ENCODE data around the gene GOLT1B. TPM values are rescaled to one million over a fixed set of nuclear protein-coding genes. Genes with fewer than 3 reads are reported as not detected.

The GOLT1B gene
- total and polyA plus RNA-seq, 9 of the 15 experiments (the other 6 are each of a cell fraction or from before 2014, with no cell fraction given) = 9.4 to 66.1 (median 26.7) TPM

DNA sequence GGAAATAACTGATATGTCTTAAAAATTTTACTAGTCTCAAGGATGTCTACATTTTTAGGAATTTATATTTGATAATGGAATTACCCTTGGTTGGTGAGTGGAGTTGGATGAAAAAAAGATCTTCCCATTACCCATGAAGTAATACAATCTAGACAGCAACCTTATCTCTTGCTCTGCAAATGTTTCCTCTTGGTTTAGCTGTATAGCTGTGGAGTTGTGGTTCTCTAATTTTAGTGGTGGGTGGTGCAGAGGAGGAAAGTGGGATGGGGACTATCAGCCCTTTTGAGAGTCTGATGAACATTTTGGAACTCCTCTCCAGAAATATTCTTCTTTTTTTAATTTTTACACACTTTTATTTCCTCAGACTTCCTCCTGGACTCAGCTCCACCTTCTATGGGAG lies 41.6 kb downstream of the GOLT1B start (continued):
- TF ChIP-seq, protein P1, sequence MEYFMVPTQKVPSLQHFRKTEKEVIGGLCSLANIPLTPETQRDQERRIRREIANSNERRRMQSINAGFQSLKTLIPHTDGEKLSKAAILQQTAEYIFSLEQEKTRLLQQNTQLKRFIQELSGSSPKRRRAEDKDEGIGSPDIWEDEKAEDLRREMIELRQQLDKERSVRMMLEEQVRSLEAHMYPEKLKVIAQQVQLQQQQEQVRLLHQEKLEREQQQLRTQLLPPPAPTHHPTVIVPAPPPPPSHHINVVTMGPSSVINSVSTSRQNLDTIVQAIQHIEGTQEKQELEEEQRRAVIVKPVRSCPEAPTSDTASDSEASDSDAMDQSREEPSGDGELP (CRISPR knock-in tag; IDR thresholded peaks at IDR 0.05; ENCODE audit: borderline replicate concordance) = no peak
- no peak for TF ChIP-seq TAF9B (IDR thresholded peaks at IDR 0.05; ENCODE audit: partially characterized antibody)
- no peak for TF ChIP-seq KDM2B (CRISPR knock-in tag; IDR thresholded peaks at IDR 0.05)
- no peak for TF ChIP-seq ZFP1 (CRISPR knock-in tag; IDR thresholded peaks at IDR 0.05)
- TF ChIP-seq, protein P2, sequence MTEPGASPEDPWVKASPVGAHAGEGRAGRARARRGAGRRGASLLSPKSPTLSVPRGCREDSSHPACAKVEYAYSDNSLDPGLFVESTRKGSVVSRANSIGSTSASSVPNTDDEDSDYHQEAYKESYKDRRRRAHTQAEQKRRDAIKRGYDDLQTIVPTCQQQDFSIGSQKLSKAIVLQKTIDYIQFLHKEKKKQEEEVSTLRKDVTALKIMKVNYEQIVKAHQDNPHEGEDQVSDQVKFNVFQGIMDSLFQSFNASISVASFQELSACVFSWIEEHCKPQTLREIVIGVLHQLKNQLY (CRISPR knock-in tag; conservative IDR thresholded peaks at IDR 0.05) = no peak

DNA sequence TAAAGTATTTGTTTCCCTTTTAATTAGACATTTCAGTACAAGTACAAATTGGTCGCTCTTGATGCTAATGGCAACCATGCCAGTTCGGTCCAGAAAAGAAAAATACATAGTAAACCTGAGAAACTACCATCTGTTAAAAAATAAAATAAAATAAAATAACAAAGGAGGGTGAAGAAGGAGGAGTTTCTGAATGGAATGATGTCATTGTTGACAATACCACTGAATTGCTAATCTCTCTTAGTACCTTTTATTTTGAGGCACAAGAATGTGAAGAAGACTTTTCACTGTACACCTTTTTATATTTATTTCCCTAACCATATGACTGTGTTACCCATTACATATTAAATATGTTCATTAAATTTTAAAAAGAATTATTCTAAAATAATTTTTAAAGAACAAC lies 44.0 kb downstream of the GOLT1B start:
- intact Hi-C loops (cut with micrococcal nuclease) (no loop called here), in situ Hi-C loops (cut with MboI) (no loop called here)
- ChIA-PET CTCF (ENCODE audit: low intra/inter-chr PET ratio) (no interaction called here), POLR2A (no interaction called here)
- no peaks in the 10 kb centered on the region for H3K79me2 ChIP-seq (ENCODE audit: control insufficient read depth, insufficient read depth, low read length)
- FAIRE-seq (no peak), ATAC-seq (no peak), DNase-seq (ENCODE audit: extremely low read depth in 1 of 4, low spot score in 3 of 4) (no peak)
- 0% methylated on average over 2 of the region's 2 CpGs for WGBS (ENCODE audit: insufficient coverage, low coverage, missing lambda C conversion rate)
- H4K20me1 ChIP-seq (replicated peaks; ENCODE audit: control insufficient read depth, insufficient read depth, low read length) = no peaks in the 10 kb centered on the region
- H3K9me1 ChIP-seq (ENCODE audit: control insufficient read depth, insufficient read depth, low read length) = no peaks in the 10 kb centered on the region
- no peak overlapping the region for H3K9ac ChIP-seq (ENCODE audit: insufficient read depth in 1 of 2, low read depth in 2 of 2, low read length in 2 of 2)
- H3K9me3 ChIP-seq (replicated peaks; ENCODE audit: control insufficient read depth, insufficient read depth, low read depth, low read length) = no peaks in the 10 kb centered on the region
- no peak overlapping the region for H2AFZ ChIP-seq (ENCODE audit: low read depth, low read length)
- no peaks in the 10 kb centered on the region for H3K4me1 ChIP-seq (replicated peaks in 1 of 2; ENCODE audit: control insufficient read depth in 2 of 2, insufficient read depth in 2 of 2, low read length in 2 of 2)
- H3K36me3 ChIP-seq (ENCODE audit: control insufficient read depth, insufficient read depth, low read length) = no peaks in the 10 kb centered on the region
- H3K27ac ChIP-seq (ENCODE audit: extremely low read depth, low read depth, low read length) = no peak overlapping the region
- H3K4me2 ChIP-seq (ENCODE audit: insufficient read depth, low read length) = no peak overlapping the region
- no peak overlapping the region for H3K4me3 ChIP-seq
- BruUV-seq (replicated peaks) = no TSS peak
- H3K27me3 ChIP-seq (ENCODE audit: control insufficient read depth in 2 of 2, insufficient read depth in 2 of 2, low read length in 2 of 2) = peaks cover 0 to 4% of the 10 kb centered on the region in 2 experiments; a peak in 2 of 5 replicates
- TF ChIP-seq HDAC8 (tag; IDR thresholded peaks at IDR 0.05) (no peak), ADNP (tag; IDR thresholded peaks at IDR 0.05) (no peak), TSC22D4 (tag; IDR thresholded peaks at IDR 0.05) (no peak), RBFOX2 (IDR thresholded peaks at IDR 0.05; ENCODE audit: low read depth, low read length) (no peak), ETV6 (IDR thresholded peaks at IDR 0.05; ENCODE audit: borderline replicate concordance in 1 of 2, low read depth in 2 of 2, low read length in 1 of 2) (no peak), ETV6 (CRISPR knock-in tag; IDR thresholded peaks at IDR 0.05; ENCODE audit: borderline replicate concordance) (no peak), SREBF1 (IDR thresholded peaks at IDR 0.05; ENCODE audit: borderline replicate concordance, low read depth, low read length) (no peak)
- TF ChIP-seq, protein P3, sequence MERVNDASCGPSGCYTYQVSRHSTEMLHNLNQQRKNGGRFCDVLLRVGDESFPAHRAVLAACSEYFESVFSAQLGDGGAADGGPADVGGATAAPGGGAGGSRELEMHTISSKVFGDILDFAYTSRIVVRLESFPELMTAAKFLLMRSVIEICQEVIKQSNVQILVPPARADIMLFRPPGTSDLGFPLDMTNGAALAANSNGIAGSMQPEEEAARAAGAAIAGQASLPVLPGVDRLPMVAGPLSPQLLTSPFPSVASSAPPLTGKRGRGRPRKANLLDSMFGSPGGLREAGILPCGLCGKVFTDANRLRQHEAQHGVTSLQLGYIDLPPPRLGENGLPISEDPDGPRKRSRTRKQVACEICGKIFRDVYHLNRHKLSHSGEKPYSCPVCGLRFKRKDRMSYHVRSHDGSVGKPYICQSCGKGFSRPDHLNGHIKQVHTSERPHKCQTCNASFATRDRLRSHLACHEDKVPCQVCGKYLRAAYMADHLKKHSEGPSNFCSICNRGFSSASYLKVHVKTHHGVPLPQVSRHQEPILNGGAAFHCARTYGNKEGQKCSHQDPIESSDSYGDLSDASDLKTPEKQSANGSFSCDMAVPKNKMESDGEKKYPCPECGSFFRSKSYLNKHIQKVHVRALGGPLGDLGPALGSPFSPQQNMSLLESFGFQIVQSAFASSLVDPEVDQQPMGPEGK (CRISPR knock-in tag; IDR thresholded peaks at IDR 0.05; ENCODE audit: borderline replicate concordance) = no peak
- TF ChIP-seq, protein P4, sequence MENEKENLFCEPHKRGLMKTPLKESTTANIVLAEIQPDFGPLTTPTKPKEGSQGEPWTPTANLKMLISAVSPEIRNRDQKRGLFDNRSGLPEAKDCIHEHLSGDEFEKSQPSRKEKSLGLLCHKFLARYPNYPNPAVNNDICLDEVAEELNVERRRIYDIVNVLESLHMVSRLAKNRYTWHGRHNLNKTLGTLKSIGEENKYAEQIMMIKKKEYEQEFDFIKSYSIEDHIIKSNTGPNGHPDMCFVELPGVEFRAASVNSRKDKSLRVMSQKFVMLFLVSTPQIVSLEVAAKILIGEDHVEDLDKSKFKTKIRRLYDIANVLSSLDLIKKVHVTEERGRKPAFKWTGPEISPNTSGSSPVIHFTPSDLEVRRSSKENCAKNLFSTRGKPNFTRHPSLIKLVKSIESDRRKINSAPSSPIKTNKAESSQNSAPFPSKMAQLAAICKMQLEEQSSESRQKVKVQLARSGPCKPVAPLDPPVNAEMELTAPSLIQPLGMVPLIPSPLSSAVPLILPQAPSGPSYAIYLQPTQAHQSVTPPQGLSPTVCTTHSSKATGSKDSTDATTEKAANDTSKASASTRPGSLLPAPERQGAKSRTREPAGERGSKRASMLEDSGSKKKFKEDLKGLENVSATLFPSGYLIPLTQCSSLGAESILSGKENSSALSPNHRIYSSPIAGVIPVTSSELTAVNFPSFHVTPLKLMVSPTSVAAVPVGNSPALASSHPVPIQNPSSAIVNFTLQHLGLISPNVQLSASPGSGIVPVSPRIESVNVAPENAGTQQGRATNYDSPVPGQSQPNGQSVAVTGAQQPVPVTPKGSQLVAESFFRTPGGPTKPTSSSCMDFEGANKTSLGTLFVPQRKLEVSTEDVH (IDR thresholded peaks at IDR 0.05; ENCODE audit: low read depth, partially characterized antibody) = no peak

Measured in K562 (cell line).